Measurements from ENCODE around the gene TUBB4B.

The TUBB4B gene

GRCh38 chr9:137273095-137273490 is 32.0 kb downstream of the TUBB4B start:
- no peak for DNase-seq

DNA sequence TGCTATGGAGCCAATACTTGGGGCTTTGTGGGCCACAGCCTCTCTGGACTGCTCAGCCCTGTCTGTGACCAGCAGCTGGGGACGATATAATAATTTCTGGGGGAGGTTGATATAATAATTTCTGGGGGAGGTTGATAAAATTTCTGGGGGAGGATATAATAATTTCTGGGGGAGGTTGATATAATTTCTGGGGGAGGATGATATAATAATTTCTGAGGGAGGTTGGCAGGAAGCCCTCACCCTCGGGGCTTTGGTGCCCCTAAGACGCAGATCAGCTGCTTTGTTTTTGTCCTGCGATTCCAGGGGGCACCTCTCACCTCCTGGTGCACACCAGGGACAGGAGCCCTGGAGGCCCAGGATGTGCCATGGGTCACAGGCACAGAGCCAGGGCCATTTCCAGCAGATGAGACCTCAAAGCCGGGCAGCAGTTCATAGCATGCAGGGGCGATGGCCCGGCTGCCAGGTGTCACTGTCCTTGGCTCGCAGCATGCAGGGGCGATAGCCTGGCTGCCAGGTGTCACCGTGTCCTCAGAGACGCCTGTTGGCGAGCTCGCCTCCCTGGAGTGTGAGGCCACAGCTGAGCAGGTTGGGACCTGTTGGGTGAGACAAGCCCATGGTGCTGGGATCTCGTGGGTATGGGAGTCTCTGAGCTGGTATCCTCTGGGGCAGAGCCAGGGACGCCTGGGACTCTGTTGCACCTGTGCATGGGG is 32.7 kb downstream of the TUBB4B start:
- DNase-seq: no peak

DNA sequence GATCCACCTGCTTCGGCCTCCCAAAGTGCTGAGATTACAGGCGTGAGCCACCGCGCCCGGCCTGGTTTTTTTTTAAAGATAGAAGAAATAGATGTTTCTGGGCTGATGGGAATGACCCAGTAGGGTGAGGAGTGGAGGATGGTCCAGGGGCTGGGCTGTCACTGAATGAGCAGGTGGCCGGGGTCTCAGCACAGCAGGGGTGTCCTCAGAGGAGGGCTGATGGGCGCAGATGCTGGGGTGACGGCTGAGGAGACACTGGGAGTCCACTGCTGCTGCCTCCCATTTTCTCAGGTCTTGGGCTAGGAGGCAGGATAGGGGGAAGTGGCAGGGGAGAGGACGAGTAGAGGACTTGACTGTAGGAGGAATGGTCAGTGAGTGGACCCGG is 34.1 kb downstream of the TUBB4B start:
- DNase-seq: no peak

DNA sequence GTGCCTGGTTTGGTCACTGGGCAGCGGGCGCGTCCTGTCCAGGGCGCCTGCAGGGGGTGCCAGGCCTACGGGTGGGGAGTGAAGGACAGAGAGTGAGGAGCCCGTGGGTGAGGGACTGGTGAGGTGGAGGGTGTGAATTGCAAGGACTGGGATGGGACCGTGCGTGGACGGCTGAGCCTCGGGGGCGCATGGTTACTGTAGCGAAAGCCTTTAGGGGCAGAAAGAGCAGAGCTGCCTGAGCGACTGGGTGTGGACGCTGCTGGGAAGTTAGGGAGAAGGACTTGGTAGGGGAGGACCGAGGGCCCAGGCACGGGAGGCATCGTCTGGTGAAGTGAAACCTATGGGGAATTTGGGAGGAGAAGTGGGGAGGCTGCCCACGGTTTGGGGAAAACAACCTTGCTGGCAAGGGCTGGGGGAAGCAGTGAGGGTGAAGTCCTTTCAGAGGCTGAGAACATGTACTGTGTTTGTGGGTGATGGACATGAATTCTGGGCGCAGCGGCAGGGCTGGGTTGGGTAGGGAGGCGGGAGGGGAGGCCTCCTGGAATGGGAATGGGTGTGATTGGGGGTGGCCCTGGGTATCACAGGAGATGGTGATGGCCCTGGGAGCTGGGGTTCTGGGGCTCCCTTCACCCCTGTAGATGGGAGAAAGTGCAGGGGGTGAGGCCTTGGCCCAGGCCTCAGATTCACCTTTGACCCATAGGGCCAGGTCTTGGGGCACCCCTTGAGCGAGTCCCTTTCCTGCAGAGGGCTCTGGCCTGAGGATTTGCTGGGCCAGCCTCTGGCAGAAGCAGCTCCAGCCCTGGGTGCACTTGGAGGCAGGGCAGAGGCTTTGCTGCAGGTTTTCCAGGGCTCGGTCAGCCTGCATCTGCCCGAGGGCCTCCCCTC is 34.7 kb downstream of the TUBB4B start:
- no peak for DNase-seq

GRCh38 chr9:137276473-137277328 is 35.6 kb downstream of the TUBB4B start:
- no peak for DNase-seq

DNA sequence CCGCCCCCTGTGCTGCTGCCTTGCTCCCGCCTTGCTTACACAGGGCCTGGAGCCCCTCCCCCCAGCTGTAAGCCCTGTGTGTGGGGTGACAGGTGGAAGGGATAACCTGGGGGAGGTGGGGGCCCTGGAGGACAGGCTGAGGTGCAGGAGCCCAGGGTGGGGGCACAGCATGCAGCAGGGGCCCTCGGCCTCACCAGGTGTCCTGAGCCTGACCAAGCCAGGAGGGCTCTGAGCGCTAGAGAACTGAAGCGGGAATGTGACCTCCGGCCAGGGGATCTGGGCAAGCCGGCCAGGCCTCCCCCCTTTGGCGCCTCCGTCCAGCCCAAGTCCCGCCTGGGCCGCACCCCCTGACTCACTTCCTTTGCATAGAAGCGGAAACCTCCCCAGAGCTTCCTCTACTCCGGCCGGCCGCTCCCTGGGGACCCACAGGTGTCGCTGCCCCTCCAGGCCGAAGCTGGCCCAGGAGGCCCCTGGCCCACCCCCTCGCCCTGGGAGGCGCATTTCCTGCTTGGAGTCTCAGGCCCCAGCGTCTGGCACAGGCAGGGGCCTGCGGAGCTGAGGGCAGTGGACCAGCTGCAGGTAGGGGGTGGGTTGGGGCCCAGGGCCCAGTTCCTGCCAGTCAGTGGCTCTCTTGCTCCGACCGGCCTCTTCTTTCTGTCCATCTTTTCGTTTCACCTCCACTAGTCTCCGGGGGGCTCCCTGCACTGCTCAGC is 36.4 kb downstream of the TUBB4B start, which contains the start of gene TOR4A:
TOR4A (plus strand) TSS at position 398 of the 713 bp plus-strand sequence. CDS start 964 bp downstream, outside the sequence.
- DNase-seq: peak; percentile 34

DNA sequence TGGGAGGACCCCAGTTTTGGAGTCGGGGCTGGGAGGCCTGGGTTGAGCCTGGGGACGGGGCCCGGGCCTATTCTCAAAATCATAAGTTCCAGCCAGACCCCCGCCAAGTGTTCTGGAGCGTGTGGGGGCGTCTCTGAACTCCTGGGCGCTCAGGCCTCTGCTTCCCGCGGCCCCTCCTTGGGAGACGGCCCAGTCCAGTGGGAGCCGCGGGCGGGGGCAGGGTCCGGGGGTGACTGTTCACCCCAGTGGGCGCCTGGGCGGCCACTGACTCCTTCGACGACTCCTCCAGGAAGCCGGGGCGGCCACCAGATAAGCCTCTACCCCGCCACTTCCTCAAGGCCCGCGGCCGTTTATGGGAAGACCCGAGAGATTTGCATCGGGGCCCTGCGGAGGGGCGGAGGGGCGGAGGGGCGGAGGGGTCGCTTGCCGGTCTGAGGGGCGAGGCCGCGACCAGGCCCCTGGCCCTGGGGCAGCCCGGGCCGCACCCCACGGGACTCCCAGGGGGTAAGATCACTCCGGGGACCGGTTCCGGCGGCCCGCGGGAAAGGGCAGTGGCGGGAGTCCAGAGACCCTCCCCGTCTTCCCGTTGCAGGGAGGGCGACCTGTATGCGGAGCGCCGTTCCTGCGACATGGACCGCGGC is 37.1 kb downstream of the TUBB4B start:
- no peak for DNase-seq

DNA sequence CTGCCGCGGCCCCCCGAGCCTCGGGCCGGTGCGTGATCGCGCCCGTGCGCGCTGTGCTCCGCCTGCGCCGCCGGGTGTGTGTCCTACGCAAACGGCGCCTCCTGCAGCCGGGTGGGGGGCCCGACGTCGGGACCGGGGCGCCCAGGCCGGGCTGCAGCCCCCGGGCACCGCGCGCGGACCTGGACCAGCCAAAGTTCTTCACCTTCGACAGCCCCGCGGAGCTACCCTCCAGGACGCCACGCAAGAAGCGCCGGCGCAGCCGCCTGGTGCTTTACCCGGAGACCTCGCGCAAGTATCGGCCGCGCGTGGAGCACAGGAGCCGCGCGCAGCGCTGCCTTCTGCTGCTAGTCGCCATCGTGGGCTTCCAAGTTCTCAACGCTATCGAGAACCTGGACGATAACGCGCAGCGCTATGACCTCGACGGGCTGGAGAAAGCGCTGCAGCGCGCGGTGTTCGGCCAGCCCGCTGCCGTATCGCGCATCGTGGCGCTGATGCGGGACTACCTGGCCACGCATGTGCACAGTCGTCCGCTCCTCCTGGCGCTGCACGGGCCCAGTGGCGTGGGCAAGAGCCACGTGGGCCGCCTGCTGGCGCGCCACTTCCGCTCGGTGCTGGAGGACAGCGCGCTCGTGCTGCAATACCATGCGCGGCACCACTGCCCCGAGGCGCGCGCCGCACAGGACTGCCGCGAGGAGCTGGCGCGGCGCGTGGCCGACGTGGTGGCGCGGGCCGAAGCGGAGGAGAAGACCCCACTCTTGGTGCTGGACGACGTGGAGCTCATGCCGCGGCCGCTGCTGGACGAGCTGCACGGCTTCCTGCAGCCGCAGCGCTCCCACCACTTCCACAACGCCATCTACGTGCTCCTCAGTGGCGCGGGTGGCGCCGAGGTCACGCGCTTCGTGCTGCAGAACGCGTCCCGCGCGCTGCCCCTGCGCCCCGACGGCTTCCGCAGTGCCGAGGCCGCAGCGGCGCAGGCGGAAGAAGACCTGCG is 37.9 kb downstream of the TUBB4B start:
- no peak for DNase-seq

DNA sequence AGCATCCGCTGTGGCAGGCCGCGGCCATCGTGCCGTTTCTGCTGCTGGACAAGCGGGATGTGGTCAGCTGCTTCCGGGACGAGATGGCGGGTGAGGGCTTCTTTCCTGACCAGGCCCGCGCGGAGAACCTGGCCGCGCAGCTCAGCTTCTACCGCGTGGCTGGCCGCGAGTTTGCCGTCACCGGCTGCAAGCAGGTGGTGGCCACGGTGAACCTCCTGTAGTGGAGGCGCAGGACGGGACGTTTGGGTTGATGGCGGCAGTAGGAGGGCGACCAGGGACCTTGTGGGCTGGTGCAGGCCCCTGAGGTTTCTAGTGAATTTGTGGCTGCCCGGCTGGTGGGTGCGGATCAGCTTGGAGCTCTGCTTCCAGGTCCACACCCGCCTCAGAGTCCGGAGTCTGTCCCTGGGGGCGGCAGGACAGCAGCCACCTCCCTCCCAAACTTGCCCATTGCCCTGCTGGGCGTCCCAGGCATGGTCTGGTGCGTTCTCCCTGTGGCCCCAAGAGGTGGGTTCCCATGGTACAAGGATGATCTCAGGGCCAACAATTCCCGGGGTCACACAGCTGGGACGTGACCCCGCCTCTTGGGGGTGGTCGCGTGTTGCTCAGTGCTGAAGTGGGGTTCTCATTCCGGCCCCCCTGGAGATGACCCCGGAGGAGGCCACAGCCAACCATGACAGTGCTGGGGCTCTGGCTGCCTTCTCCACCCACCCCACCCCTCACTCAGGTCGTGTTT is 38.8 kb downstream of the TUBB4B start:
- DNase-seq: no peak

DNA sequence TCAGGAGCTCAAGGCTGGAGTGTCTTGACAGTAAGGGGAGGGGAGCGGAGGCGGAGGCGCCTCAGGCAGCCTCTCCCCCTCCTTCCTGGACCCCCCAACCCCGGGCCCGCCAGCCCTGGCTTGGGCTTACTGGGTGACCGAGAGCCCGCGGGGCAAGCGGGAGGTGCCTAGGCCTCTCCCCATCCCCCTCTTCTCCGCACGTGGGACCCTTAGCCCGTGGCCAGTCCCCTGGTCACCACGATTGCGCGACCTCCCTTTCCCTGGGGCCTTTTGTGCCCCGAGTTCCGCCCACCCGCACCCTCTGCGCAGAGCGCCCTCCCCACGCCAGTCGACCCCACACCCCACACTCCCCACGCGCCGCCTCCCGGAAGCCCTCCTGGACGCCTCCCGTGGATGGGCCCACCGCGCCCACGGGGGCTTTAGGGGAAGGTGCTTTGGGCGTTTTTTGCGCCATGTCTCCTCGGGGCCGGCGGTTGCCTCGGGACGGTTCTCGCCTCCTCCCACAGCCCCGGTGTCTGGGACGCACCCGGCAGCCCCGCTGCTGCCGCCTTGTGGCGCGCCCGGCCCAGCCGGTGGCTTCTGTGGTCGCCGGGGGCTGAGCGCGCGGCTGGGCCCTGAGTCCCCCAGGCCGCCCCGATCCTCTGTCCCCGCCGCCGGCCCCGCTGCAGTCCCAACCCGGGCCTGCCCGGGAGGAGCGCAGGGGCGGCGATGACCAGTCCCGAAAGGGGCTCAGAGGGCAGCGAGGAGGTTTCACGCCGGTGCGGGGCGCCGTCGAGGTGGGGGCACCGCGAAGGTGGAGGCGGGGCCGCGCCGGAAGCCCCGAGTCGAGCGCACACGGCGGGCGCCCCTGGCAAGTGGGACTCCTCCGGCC is 39.6 kb downstream of the TUBB4B start:
- peak; percentile 18 for DNase-seq

DNA sequence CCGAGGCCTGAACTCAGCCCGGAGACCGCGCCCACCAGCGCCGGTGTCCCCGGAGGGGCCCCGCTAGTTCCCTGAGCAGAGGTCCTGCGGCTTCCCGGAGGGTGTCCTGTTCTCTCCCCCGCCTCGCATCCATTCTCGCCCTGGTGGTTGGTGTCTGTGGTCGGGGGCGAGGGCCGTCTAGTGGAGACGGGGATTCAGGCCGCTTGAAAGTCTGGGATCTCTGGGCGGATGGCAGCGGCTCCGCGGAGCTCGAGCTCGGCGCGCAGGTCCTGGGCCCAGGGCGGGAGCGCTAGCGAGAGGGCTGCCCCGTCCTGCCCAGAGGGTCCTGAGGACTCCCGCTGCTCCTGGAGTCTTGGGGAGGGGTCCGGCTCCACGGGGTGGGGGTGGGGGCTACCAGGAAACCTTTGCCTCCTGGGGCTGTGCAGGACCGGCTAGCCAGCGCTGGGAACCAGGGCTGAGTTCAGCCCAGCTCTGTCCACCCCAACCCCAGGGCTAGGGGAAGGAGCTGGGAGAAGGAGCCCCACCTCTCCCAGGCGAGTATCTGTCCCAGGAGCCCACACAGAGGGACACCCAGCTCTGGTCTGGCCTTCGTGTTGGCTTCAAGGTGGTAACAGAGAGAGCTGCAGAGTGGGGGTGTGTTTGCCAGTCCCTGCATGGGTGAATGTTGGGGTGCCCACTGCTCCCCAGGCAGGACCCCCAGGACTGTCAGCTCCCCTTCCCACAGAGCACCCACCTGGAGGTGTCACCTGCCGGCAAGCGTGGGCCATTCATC is 40.4 kb downstream of the TUBB4B start:
- no peak for DNase-seq

DNA sequence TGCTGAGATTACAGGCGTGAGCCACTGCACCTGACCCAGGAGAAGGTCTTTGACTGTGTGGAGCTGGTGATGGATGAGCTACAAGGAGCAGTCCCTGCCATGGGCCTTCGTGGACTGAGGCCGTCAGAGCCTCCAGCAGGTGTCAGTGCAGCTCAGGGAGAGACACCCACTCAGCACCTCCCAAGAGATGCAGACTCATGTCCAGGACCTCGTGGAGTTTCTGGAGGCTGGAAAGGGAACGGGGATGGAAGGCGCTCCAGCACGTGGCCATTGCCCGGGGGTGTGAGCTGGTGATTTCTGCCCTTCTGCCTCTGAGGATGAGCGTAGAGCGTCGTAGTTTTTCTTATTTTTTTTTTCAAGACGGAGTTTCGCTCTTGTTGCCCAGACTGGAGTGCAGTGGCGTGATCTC is 45.9 kb downstream of the TUBB4B start:
- DNase-seq: no peak

DNA sequence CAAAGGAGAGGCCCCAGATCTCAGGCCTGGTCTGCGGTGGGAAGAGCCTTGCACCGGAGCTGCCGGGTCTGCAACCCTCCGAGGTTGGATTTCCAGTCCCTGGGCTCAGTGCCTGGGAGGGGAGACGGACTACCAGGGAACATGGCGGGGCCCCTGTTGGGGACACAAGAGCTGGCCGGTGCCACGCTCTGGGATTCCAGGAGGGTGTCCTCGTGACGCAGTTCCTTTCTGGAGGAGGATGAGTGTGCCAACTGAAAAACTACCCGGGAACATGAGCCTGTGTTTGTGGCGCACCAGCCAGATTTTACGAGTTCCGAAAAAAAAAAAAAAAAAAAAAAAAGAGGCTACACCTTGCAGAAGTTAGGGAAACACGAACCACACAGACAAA is 52.0 kb downstream of the TUBB4B start:
- DNase-seq: no peak

Measured in CD4-positive, alpha-beta T cell treated with Interleukin-10 for 1 hour (primary cell).